Measurements from ENCODE around the gene EFNA2. TPM values are rescaled to one million over a fixed set of nuclear protein-coding genes. Genes with fewer than 3 reads are reported as not detected.
A peak's percentile ranks its signal among the peaks of the same experiment; 100 is the strongest.
"Not testable (repeated sequence)": the region's sequence is repeated elsewhere in the genome, so short reads cannot be mapped to it uniquely, and the experiment has no call there.

EFNA2 gene
- total and polyA plus RNA-seq, 4 experiments from 2014 or later: not detected

DNA sequence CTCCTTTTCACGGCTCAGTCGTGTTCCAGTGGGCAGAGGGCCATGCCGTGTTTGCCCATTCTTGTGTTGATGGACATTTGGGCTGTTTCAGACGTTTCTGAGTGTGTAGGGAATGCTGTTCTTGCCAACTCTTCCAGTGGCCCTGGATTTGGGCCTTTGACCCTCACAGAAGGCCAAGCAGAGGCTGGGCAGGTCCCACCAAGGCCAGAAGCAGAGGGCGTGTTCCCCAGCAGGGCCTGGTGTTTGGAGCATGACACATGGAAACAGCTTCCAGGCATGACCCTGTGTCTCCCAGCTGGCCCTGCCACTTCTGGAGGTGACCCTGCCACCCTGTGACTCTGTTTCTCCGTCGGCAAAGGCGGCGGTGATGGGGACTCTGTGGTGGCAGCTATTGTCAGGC lies 35.9 kb downstream of the EFNA2 start:
- H3K4me1 Mint-ChIP-seq: no peaks in the 10 kb centered on the region
- Histone ChIP-seq H3K4me3 (ENCODE audit: low read length in 2 of 2) (no peak overlapping the region), H3K27ac (ENCODE audit: low read depth, low read length) (no peak overlapping the region), H3K36me3 (ENCODE audit: insufficient read depth, low read length) (no peaks in the 10 kb centered on the region), H3K9me3 (ENCODE audit: control insufficient read depth in 1 of 2, low read length in 2 of 2) (no peaks in the 10 kb centered on the region), H3K27me3 (ENCODE audit: insufficient read depth, low read length) (peaks cover 16% of the 10 kb centered on the region), H3K4me1 (ENCODE audit: insufficient read depth, low read length) (peaks cover 6% of the 10 kb centered on the region)
- H3K4me3 Mint-ChIP-seq: no peak overlapping the region
- POLR2A ChIA-PET (ENCODE audit: partially characterized antibody): no interaction called here
- no peak overlapping the region for H3K27ac Mint-ChIP-seq
- intact Hi-C loops (cut with micrococcal nuclease): no loop called here
- H3K36me3 Mint-ChIP-seq: peaks cover 0 to 5% of the 10 kb centered on the region in 2 donors
- H3K9me3 Mint-ChIP-seq: peaks cover 0 to 3% (median 0%) of the 10 kb centered on the region in 8 donors
- H3K27me3 Mint-ChIP-seq: peaks cover 32 to 40% of the 10 kb centered on the region in 2 donors
- DNase-seq: no peak
- CTCF ChIA-PET (ENCODE audit: partially characterized antibody): no interaction called here

DNA sequence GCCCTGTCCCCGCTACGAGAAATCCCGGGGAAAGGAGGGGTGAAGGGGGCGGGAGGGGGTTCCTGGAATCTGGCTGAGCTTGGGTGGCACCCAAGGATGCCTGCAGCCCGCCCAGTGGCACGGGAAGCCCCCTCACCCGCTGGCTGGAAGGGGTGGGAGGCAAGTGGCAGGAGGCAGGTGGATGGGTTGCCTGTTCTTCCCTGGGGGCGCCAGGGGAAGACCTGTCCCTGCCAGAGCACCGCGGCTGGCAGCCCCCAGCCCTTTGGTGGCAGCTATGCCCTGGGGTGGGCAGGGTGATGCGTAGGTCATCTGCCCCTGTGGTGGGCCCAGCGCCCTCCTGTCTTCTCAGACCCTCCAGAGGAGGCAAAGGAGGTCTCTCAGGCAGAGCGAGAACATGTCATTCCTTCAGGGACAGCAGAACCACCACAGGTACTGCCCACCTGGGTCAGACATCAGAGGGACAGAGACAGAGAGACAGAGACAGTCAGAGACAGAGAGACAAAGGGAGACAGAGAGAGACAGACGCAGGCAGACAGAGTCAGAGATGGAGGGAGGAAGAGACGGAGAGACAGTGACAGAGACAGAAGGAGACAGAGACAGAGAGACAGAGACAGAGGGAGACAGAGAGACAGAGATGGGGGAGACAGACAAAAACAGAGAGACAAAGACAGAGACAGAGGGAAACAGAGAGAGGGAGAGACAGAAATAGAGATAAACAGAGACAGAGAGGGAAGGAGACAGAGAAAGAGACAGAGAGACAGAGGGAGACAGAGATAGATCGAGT lies 36.7 kb downstream of the EFNA2 start:
- Histone ChIP-seq H3K36me3 (ENCODE audit: insufficient read depth, low read length) (no peaks in the 10 kb centered on the region), H3K9me3 (ENCODE audit: control insufficient read depth in 1 of 2, low read length in 2 of 2) (no peaks in the 10 kb centered on the region), H3K4me1 (ENCODE audit: insufficient read depth, low read length) (peaks cover 6% of the 10 kb centered on the region), H3K27me3 (ENCODE audit: insufficient read depth, low read length) (peaks cover 16% of the 10 kb centered on the region), H3K4me3 (ENCODE audit: low read length in 2 of 2) (no peak overlapping the region), H3K27ac (ENCODE audit: low read depth, low read length) (no peak overlapping the region)
- no peak for DNase-seq
- no peak overlapping the region for H3K27ac Mint-ChIP-seq
- peaks cover 31 to 38% of the 10 kb centered on the region in 2 donors for H3K27me3 Mint-ChIP-seq
- intact Hi-C loops (cut with micrococcal nuclease): no loop called here
- peaks cover 0 to 5% of the 10 kb centered on the region in 2 donors for H3K36me3 Mint-ChIP-seq
- no peak overlapping the region for H3K4me3 Mint-ChIP-seq
- H3K4me1 Mint-ChIP-seq: no peaks in the 10 kb centered on the region
- POLR2A ChIA-PET (ENCODE audit: partially characterized antibody): no interaction called here
- CTCF ChIA-PET (ENCODE audit: partially characterized antibody): no interaction called here
- peaks cover 0 to 3% (median 0%) of the 10 kb centered on the region in 8 donors for H3K9me3 Mint-ChIP-seq

DNA sequence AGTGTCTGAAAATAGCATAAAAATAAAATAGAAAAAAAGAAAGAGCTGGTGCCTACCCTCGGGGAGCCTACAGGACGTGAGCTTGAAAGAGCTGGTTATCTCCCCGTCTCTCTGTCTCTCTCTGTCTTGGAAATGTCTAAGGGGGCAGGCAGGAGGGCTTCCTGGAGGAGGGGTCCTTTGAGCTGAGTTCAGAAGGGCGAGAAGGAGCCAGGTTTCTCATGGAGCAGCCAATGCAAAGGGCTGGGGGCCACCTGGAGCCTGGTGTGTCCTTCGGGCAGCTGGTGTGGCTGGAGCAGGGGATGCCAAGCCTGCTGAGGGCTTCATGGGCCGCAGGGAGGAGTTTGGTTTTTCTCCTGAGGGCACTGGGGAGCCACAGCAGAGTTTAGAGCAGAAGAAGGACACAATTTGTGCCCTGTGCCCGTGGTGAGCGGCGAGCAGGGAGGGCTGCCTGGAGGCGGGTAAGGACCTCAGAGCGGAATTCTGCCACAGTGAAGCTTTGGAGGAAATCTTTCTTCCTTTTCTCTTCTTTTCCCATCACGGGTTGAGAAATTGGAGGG lies 38.7 kb downstream of the EFNA2 start:
- CTCF ChIA-PET (ENCODE audit: partially characterized antibody): no interaction called here
- H3K27me3 ChIP-seq (ENCODE audit: insufficient read depth, low read length): peaks cover 16% of the 10 kb centered on the region
- peaks cover 6% of the 10 kb centered on the region for H3K4me1 ChIP-seq (ENCODE audit: insufficient read depth, low read length)
- no peaks in the 10 kb centered on the region for H3K36me3 ChIP-seq (ENCODE audit: insufficient read depth, low read length)
- Mint-ChIP-seq H3K4me3 (peak overlapping the region in 1 of 8 donors; percentile 36), H3K36me3 (peaks cover 0 to 5% of the 10 kb centered on the region in 2 donors), H3K4me1 (no peaks in the 10 kb centered on the region), H3K27me3 (peaks cover 22 to 29% of the 10 kb centered on the region in 2 donors), H3K27ac (no peak overlapping the region), H3K9me3 (peaks cover 0 to 3% (median 0%) of the 10 kb centered on the region in 8 donors)
- no peak for DNase-seq
- no peaks in the 10 kb centered on the region for H3K9me3 ChIP-seq (ENCODE audit: control insufficient read depth in 1 of 2, low read length in 2 of 2)
- no peak overlapping the region for H3K27ac ChIP-seq (ENCODE audit: low read depth, low read length)
- POLR2A ChIA-PET (ENCODE audit: partially characterized antibody): no interaction called here
- intact Hi-C loops (cut with micrococcal nuclease): no loop called here
- H3K4me3 ChIP-seq (ENCODE audit: low read length in 2 of 2): no peak overlapping the region

DNA sequence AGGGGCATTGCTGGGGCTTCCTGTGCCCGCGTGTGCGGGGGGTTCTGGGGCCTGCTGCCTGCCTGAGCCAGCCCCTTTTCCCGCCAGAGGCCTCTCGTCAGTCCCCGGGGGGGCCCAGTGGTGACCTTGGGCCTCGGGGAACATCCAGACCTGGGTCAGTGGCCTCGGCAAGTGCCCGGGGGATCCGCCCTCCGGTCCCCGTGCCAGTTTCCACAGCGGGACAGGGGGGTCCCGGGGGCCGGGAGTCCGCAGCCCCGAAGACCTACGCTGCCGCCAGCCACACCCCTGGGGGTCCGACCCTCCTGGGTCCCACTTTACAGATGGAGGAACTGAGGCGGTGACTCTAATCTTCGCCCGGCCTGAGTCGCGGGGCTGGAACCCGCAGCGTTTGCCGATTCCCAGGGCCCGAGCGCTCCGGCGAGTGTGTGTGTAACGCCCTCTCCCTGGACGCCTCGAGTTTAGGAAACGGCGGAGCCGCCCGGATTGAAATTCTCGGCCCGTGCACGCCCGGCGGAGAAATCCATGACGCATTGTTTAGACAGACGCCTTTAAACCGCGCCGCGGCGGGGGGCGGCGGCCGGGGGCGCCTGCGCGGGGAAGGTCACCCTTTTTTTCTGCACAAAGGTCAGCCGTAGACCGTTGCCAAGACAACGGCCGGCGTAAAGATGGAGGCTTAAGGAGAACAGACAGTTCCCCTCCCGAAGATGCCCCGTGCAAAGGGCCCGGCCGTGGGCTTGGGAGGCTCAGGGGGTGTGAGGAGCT lies 39.3 kb downstream of the EFNA2 start:
- no peaks in the 10 kb centered on the region for H3K9me3 ChIP-seq (ENCODE audit: control insufficient read depth in 1 of 2, low read length in 2 of 2)
- CTCF ChIA-PET (ENCODE audit: partially characterized antibody): no interaction called here
- POLR2A ChIA-PET (ENCODE audit: partially characterized antibody): no interaction called here
- no peak overlapping the region for H3K27ac ChIP-seq (ENCODE audit: low read depth, low read length)
- no peaks in the 10 kb centered on the region for H3K4me1 Mint-ChIP-seq
- H3K27ac Mint-ChIP-seq: no peak overlapping the region
- DNase-seq: no peak
- no peak overlapping the region for H3K4me3 Mint-ChIP-seq
- no peaks in the 10 kb centered on the region for H3K36me3 ChIP-seq (ENCODE audit: insufficient read depth, low read length)
- H3K4me3 ChIP-seq (ENCODE audit: low read length in 2 of 2): no peak overlapping the region
- peaks cover 0 to 5% of the 10 kb centered on the region in 2 donors for H3K36me3 Mint-ChIP-seq
- H3K4me1 ChIP-seq (ENCODE audit: insufficient read depth, low read length): peaks cover 6% of the 10 kb centered on the region
- peaks cover 16% of the 10 kb centered on the region for H3K27me3 ChIP-seq (ENCODE audit: insufficient read depth, low read length)
- H3K9me3 Mint-ChIP-seq: peaks cover 0 to 3% (median 0%) of the 10 kb centered on the region in 8 donors
- H3K27me3 Mint-ChIP-seq: peaks cover 21 to 28% of the 10 kb centered on the region in 2 donors
- intact Hi-C loops (cut with micrococcal nuclease): no loop called here

DNA sequence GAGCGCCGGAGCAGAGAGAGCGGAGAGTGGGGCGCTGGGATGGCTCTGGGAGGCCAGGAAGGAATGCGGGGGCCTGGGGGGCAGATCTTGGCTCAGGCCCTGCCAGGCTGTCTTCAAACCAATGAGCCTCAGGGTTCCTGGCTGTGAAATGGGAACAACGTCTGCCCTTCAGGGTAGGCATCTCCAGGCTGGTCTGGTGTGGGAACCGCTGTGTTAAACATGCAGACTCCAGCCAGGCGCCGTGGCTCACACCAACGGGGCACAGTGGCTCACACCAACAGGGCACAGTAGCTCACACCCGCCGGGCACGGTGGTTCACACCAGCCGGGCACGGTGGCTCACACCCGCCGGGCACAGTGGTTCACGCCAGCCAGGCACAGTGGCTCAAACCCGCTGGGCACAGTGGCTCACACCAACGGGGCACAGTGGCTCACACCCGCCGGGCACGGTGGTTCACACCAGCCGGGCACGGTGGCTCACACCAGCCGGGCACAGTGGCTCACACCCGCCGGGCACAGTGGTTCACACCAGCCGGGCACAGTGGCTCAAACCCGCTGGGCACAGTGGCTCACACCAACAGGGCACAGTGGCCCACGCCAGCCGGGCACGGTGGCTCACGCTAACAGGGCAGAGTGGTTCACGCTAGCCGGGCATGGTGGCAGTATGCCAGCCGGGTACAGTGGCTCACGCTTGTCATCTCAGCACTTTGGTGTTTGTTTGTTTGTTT lies 40.1 kb downstream of the EFNA2 start:
- no peak overlapping the region for H3K4me3 Mint-ChIP-seq
- peaks cover 0 to 5% of the 10 kb centered on the region in 2 donors for H3K36me3 Mint-ChIP-seq
- Histone ChIP-seq H3K27me3 (ENCODE audit: insufficient read depth, low read length) (peaks cover 16% of the 10 kb centered on the region), H3K4me1 (ENCODE audit: insufficient read depth, low read length) (peaks cover 6% of the 10 kb centered on the region), H3K9me3 (ENCODE audit: control insufficient read depth in 1 of 2, low read length in 2 of 2) (no peaks in the 10 kb centered on the region), H3K27ac (ENCODE audit: low read depth, low read length) (no peak overlapping the region), H3K4me3 (ENCODE audit: low read length in 2 of 2) (no peak overlapping the region), H3K36me3 (ENCODE audit: insufficient read depth, low read length) (no peaks in the 10 kb centered on the region)
- peaks cover 23 to 27% of the 10 kb centered on the region in 2 donors for H3K27me3 Mint-ChIP-seq
- peaks cover 0 to 3% (median 0%) of the 10 kb centered on the region in 8 donors for H3K9me3 Mint-ChIP-seq
- no peak overlapping the region for H3K27ac Mint-ChIP-seq
- CTCF ChIA-PET (ENCODE audit: partially characterized antibody): no interaction called here
- H3K4me1 Mint-ChIP-seq: no peaks in the 10 kb centered on the region
- POLR2A ChIA-PET (ENCODE audit: partially characterized antibody): no interaction called here
- DNase-seq: no peak
- intact Hi-C loops (cut with micrococcal nuclease): no loop called here

DNA sequence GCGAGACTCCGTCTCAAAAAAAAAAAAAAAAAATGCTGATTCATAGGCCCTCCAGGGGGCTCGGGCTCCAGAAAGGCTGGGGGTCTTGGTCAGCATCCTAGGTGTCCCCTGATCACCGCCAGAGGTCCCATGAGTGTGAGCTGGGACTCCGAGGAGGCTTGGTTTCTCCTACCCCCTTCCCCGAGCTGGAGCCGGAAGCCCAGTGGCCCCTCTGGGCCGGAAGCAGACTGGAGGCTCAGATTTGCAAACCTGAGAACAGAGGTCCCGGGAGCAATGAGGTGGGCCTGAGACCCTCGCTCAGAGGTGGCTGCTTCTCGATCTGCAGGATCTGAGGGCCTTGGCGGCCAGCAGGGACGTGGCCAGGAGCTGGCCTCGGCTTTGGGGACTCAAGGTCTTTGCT lies 41.5 kb downstream of the EFNA2 start:
- ChIA-PET POLR2A (ENCODE audit: partially characterized antibody) (no interaction called here), CTCF (ENCODE audit: partially characterized antibody) (no interaction called here)
- DNase-seq: no peak
- Mint-ChIP-seq H3K4me1 (no peaks in the 10 kb centered on the region), H3K36me3 (peaks cover 0 to 5% of the 10 kb centered on the region in 2 donors), H3K27me3 (peaks cover 20 to 23% of the 10 kb centered on the region in 2 donors), H3K9me3 (peaks cover 0 to 3% (median 0%) of the 10 kb centered on the region in 8 donors), H3K27ac (no peak overlapping the region), H3K4me3 (no peak overlapping the region)
- Histone ChIP-seq H3K36me3 (ENCODE audit: insufficient read depth, low read length) (no peaks in the 10 kb centered on the region), H3K27me3 (ENCODE audit: insufficient read depth, low read length) (peaks cover 16% of the 10 kb centered on the region), H3K9me3 (ENCODE audit: control insufficient read depth in 1 of 2, low read length in 2 of 2) (no peaks in the 10 kb centered on the region), H3K4me1 (ENCODE audit: insufficient read depth, low read length) (peaks cover 6% of the 10 kb centered on the region), H3K27ac (ENCODE audit: low read depth, low read length) (no peak overlapping the region), H3K4me3 (ENCODE audit: low read length in 2 of 2) (no peak overlapping the region)
- intact Hi-C loops (cut with micrococcal nuclease): no loop called here

DNA sequence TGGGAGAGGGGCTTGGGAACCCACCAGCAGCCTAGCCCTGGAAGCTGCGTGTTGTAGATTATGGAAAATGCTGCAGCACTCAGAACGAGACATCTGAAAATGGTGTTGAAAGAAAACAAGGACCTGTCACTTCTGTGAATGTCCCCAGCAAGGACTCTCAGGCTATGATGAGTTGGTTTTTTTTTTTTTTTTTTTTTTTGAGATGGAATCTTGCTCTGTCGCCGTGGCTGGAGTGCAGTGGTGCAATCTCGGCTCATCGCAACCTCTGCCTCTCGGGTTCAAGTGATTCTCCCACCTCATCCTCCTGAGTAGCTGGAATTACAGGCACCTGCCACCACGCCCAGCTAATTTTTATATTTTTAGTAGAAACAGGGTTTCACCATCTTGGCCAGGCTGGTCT lies 46.5 kb downstream of the EFNA2 start:
- H3K27me3 ChIP-seq (ENCODE audit: insufficient read depth, low read length); H3K4me1 Mint-ChIP-seq; H3K36me3 Mint-ChIP-seq; H3K4me3 Mint-ChIP-seq; H3K27me3 Mint-ChIP-seq; intact Hi-C loops (cut with micrococcal nuclease); H3K36me3 ChIP-seq (ENCODE audit: insufficient read depth, low read length); H3K4me3 ChIP-seq (ENCODE audit: low read length in 2 of 2); H3K4me1 ChIP-seq (ENCODE audit: insufficient read depth, low read length); H3K27ac ChIP-seq (ENCODE audit: low read depth, low read length); H3K9me3 ChIP-seq (ENCODE audit: control insufficient read depth in 1 of 2, low read length in 2 of 2); CTCF ChIA-PET (ENCODE audit: partially characterized antibody); H3K27ac Mint-ChIP-seq; POLR2A ChIA-PET (ENCODE audit: partially characterized antibody); DNase-seq; H3K9me3 Mint-ChIP-seq: not testable (repeated sequence)
